A673 (cell line): ENCODE data around the gene ZSWIM6.

Experiments used
- CTCF ChIP-seq: fragments of 300-800, 200-600 bp; sonication (generic); conservative IDR thresholded peaks from 2 replicates; pipeline ENCODE4 v1.5.1; 2017; ENCODE audit warnings: low read depth, mild to moderate bottlenecking, antibody characterized with exemption, low read length, moderate library complexity, mixed read lengths
- EZH2 ChIP-seq: fragments of 200-600 bp; sonication (generic); IDR thresholded peaks from 2 replicates; pipeline ENCODE4 v1.6.1; 2017; ENCODE audit warnings: borderline replicate concordance, low read depth, mild to moderate bottlenecking, mixed read lengths, antibody characterized with exemption, low read length; ENCODE audit not compliant: poor library complexity, severe bottlenecking

DNA sequence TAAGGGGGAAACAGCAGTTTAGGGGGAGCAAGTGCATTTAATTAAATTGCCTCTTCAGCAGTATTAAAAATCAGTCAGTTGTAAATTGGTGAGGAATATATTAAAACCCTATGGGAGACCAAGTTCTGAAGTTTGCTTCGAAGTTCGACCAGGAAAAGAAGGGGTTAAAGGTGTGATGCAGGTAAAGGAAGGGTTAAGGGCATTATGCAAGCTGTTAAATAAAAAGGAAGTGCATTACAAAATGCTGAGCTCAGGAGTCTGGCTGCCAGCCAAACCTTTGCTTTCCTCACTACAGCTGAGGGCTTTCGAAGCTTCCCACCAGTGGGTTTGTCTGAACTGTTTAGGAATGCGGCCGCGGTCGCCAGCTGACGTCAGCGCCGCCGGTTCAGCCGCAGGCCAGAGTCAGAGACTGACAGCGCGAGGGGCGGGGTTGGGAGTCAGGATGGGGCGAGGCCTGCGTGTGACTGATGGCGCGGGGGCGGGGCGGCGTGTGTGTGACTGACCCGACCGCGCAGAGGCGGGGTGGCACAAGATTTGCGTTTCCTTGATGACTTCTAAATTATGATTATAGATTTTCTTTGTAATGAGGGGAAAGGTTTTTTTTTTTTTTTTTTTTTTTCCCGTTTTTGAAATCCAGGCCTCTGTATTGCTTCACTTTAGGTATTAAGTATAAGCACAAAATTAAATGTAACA, 76.6 kb downstream of the ZSWIM6 start:
- TF ChIP-seq CTCF (no peak), EZH2 (no peak)
